ENCODE measurements around the gene ZNF787.
"Not testable (repeated sequence)": the region's sequence is repeated elsewhere in the genome, so short reads cannot be mapped to it uniquely, and the experiment has no call there.

Gene ZNF787

DNA sequence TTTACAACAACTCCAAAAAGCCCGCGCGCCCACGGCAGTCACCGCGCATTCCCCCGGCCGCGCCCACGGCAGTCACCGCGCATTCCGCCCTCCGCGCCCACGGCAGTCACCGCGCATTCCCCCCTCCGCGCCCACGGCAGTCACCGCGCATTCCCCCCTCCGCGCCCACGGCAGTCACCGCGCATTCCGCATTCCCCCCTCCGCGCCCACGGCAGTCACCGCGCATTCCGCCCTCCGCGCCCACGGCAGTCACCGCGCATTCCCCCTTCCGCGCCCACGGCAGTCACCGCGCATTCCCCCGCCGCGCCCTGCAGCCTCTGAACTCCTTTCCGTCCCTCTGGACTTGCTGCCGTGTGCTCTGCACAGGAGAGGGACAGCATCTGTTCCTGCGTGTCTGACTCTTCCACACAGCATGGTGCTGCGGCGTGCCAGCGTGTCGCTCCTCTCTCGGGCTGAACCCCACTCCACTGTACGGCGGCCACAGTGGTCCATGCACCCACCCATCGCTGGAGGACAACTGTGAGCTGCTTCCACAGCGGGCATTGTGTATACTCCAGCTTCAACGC lies 15.2 kb downstream of the ZNF787 start:
- H3K4me3 ChIP-seq (ENCODE audit: low read length); H3K27ac ChIP-seq (ENCODE audit: low read length): not testable (repeated sequence)

DNA sequence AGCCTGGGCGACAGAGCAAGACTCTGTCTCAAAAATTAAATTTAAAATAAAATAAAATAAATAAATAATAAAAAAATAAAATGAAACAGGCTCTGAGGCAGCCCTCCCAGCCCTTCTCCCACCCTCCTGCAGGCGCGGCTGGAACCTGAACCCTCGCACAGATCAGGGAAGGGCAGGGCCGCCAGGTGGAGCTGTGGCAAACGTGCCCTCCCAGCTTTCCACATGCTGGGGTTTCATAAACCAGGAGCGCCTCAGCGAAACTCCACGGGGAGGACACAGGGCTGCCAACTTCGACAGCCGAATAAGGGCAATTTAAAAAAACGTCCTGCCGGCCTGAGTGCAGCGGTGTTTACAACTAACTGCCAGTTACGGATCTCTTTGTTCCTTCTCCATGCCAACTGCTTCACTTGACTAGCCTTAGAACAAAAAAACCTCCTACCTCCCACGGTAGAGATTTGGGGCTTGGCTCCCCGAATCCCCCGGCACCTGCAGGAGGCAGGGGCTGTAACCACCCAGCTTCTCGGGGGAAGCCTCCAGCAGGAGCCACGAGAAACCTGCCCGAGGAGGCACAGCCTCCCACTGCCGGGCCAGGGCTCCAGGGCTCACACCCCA lies 15.9 kb downstream of the ZNF787 start:
- no peak for DNase-seq (ENCODE audit: low read depth, low spot score)
- Histone ChIP-seq H3K27ac (ENCODE audit: low read length) (no peak overlapping the region), H3K9me3 (ENCODE audit: control insufficient read depth, insufficient read depth, low read length) (no peaks in the 10 kb centered on the region), H3K36me3 (ENCODE audit: control insufficient read depth, insufficient read depth, low read length) (peaks cover 15% of the 10 kb centered on the region), H3K4me1 (ENCODE audit: control insufficient read depth, insufficient read depth, low read length) (peaks cover 11% of the 10 kb centered on the region), H3K27me3 (ENCODE audit: control insufficient read depth, insufficient read depth, low read length) (no peaks in the 10 kb centered on the region), H3K4me3 (ENCODE audit: low read length) (no peak overlapping the region)
- WGBS (ENCODE audit: insufficient coverage, insufficient read length), result no CpG with 5 or more reads among the region's 22 CpGs

More for the DNA sequence above, 15.2 kb downstream of the ZNF787 start:
- DNase-seq (ENCODE audit: low read depth, low spot score); H3K27me3 ChIP-seq (ENCODE audit: control insufficient read depth, insufficient read depth, low read length); H3K9me3 ChIP-seq (ENCODE audit: control insufficient read depth, insufficient read depth, low read length): not testable (repeated sequence)
- no CpG with 5 or more reads among the region's 61 CpGs for WGBS (ENCODE audit: insufficient coverage, insufficient read length)
- Histone ChIP-seq H3K4me1 (ENCODE audit: control insufficient read depth, insufficient read depth, low read length) (peaks cover 13% of the 10 kb centered on the region), H3K36me3 (ENCODE audit: control insufficient read depth, insufficient read depth, low read length) (peaks cover 15% of the 10 kb centered on the region; the same call in 1 of the 2 replicates)

- Histone ChIP-seq H3K27ac (ENCODE audit: low read length) (no peak overlapping the region), H3K4me1 (ENCODE audit: control insufficient read depth, insufficient read depth, low read length) (peaks cover 11% of the 10 kb centered on the region), H3K27me3 (ENCODE audit: control insufficient read depth, insufficient read depth, low read length) (no peaks in the 10 kb centered on the region), H3K36me3 (ENCODE audit: control insufficient read depth, insufficient read depth, low read length) (peaks cover 20% of the 10 kb centered on the region), H3K4me3 (ENCODE audit: low read length) (no peak overlapping the region), H3K9me3 (ENCODE audit: control insufficient read depth, insufficient read depth, low read length) (no peaks in the 10 kb centered on the region)
- DNase-seq (ENCODE audit: low read depth, low spot score), result no peak
- no CpG with 5 or more reads among the region's 29 CpGs for WGBS (ENCODE audit: insufficient coverage, insufficient read length)
Measured at GRCh38 chr19:56104423-56104822, 16.7 kb downstream of the ZNF787 start.

DNA sequence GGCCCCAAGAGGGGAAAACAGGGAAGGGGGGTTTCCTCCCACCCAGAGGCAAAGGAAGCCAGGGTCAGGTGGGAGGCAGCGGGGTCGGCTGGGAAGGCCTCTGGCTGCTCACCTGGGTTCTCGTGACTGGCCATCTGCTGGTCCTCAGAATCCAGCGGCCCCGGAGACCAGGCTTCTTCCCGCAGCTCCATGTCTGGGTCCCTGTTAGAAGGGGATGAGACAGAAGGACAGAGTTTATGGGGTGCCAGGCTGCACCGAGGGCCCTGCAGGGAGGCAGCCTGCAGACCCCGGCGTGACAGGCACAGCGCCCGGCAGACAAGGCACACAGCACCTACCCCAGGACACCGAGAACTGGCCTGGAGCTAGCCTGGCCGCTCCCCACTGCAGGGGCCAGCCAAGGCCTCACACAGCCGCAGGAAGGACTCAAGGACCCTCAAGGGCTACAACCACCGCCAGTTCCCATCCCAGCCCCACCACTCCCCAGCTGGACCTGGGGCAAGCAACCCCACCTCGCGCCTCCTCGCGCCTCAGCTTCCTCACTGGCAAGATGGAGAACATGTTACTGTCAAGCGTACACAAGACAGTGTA lies 18.0 kb downstream of the ZNF787 start:
- H3K4me3 ChIP-seq (ENCODE audit: low read length), result no peak overlapping the region
- no CpG with 5 or more reads among the region's 20 CpGs for WGBS (ENCODE audit: insufficient coverage, insufficient read length)
- no peak for DNase-seq (ENCODE audit: low read depth, low spot score)

GRCh38 chr19:56101746-56102535 lies 19.2 kb downstream of the ZNF787 start:
- no peak for DNase-seq (ENCODE audit: low read depth, low spot score)
- no CpG with 5 or more reads among the region's 34 CpGs for WGBS (ENCODE audit: insufficient coverage, insufficient read length)
- H3K4me3 ChIP-seq (ENCODE audit: low read length), result no peak overlapping the region
- H3K27ac ChIP-seq (ENCODE audit: low read length), result no peak overlapping the region
- peaks cover 2% of the 10 kb centered on the region; the same call in 1 of the 2 replicates for H3K4me1 ChIP-seq (ENCODE audit: control insufficient read depth, insufficient read depth, low read length)
- peaks cover 23% of the 10 kb centered on the region for H3K36me3 ChIP-seq (ENCODE audit: control insufficient read depth, insufficient read depth, low read length)
- no peaks in the 10 kb centered on the region for H3K27me3 ChIP-seq (ENCODE audit: control insufficient read depth, insufficient read depth, low read length)
- no peaks in the 10 kb centered on the region for H3K9me3 ChIP-seq (ENCODE audit: control insufficient read depth, insufficient read depth, low read length)

More for the DNA sequence above, 18.0 kb downstream of the ZNF787 start:
- peaks cover 5% of the 10 kb centered on the region; the same call in 1 of the 2 replicates for H3K4me1 ChIP-seq (ENCODE audit: control insufficient read depth, insufficient read depth, low read length)
- no peak overlapping the region for H3K27ac ChIP-seq (ENCODE audit: low read length)
- H3K36me3 ChIP-seq (ENCODE audit: control insufficient read depth, insufficient read depth, low read length), result peaks cover 23% of the 10 kb centered on the region
- H3K9me3 ChIP-seq (ENCODE audit: control insufficient read depth, insufficient read depth, low read length), result no peaks in the 10 kb centered on the region
- no peaks in the 10 kb centered on the region for H3K27me3 ChIP-seq (ENCODE audit: control insufficient read depth, insufficient read depth, low read length)

DNA sequence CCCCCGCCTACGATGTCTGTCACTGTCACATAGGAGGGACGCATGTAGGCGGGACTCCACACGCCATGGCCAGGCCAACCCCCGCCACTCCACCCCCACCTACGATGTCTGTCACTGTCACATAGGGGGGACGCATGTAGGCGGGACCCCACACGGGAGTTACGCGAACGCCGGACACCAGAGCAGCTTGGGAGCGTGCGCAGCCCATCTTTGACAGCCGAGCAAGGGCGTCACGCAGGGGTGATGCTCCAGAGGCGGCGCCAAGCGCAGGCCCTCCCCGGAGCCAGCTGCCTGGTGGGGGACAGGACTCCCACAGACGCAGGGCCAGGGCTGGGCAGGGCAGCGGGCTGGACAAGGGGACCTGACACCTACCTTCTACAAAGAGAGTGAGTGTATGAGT lies 20.0 kb downstream of the ZNF787 start:
- Histone ChIP-seq H3K4me1 (ENCODE audit: control insufficient read depth, insufficient read depth, low read length) (peaks cover 1% of the 10 kb centered on the region; the same call in 1 of the 2 replicates), H3K4me3 (ENCODE audit: low read length) (no peak overlapping the region), H3K27me3 (ENCODE audit: control insufficient read depth, insufficient read depth, low read length) (no peaks in the 10 kb centered on the region), H3K27ac (ENCODE audit: low read length) (no peak overlapping the region), H3K36me3 (ENCODE audit: control insufficient read depth, insufficient read depth, low read length) (peaks cover 22% of the 10 kb centered on the region), H3K9me3 (ENCODE audit: control insufficient read depth, insufficient read depth, low read length) (no peaks in the 10 kb centered on the region)
- WGBS (ENCODE audit: insufficient coverage, insufficient read length), result no CpG with 5 or more reads among the region's 25 CpGs
- no peak for DNase-seq (ENCODE audit: low read depth, low spot score)

- WGBS (ENCODE audit: insufficient coverage, insufficient read length), result no CpG with 5 or more reads among the region's 31 CpGs
- H3K4me1 ChIP-seq (ENCODE audit: control insufficient read depth, insufficient read depth, low read length), result no peaks in the 10 kb centered on the region; the same call in 1 of the 2 replicates
- H3K4me3 ChIP-seq (ENCODE audit: low read length), result no peak overlapping the region
Measured at GRCh38 chr19:56099638-56100539, 21.2 kb downstream of the ZNF787 start.

GRCh38 chr19:56098731-56099568 lies 22.1 kb downstream of the ZNF787 start:
- no peak for DNase-seq (ENCODE audit: low read depth, low spot score)
- Histone ChIP-seq H3K4me1 (ENCODE audit: control insufficient read depth, insufficient read depth, low read length) (no peaks in the 10 kb centered on the region; the same call in 1 of the 2 replicates), H3K4me3 (ENCODE audit: low read length) (no peak overlapping the region), H3K9me3 (ENCODE audit: control insufficient read depth, insufficient read depth, low read length) (no peaks in the 10 kb centered on the region), H3K27me3 (ENCODE audit: control insufficient read depth, insufficient read depth, low read length) (no peaks in the 10 kb centered on the region), H3K27ac (ENCODE audit: low read length) (no peak overlapping the region), H3K36me3 (ENCODE audit: control insufficient read depth, insufficient read depth, low read length) (peaks cover 20% of the 10 kb centered on the region)
- WGBS (ENCODE audit: insufficient coverage, insufficient read length), result no CpG with 5 or more reads among the region's 34 CpGs

More at GRCh38 chr19:56099638-56100539, 21.2 kb downstream of the ZNF787 start:
- no peaks in the 10 kb centered on the region for H3K27me3 ChIP-seq (ENCODE audit: control insufficient read depth, insufficient read depth, low read length)
- no peak for DNase-seq (ENCODE audit: low read depth, low spot score)
- peaks cover 20% of the 10 kb centered on the region for H3K36me3 ChIP-seq (ENCODE audit: control insufficient read depth, insufficient read depth, low read length)
- no peaks in the 10 kb centered on the region for H3K9me3 ChIP-seq (ENCODE audit: control insufficient read depth, insufficient read depth, low read length)
- no peak overlapping the region for H3K27ac ChIP-seq (ENCODE audit: low read length)

DNA sequence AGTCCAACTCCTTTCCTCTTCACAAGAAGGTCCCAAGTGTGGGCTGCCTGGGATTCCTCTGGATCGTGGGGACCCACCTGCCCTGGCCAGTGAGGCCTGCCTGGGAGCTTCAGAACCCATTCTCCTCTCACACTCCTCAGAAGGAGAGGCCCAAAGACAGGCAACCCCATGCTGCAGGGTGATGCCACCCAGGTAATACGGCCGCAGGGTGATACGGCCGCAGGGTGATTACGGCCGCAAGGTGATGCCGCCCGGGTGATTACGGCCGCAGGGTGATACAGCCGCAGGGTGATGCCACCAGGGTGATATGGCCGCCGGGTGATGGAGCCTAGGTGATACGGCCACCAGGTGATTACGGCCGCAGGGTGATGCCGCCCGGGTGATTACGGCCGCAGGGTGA lies 22.9 kb downstream of the ZNF787 start:
- not testable (repeated sequence) for H3K27me3 ChIP-seq (ENCODE audit: control insufficient read depth, insufficient read depth, low read length); H3K9me3 ChIP-seq (ENCODE audit: control insufficient read depth, insufficient read depth, low read length); H3K4me1 ChIP-seq (ENCODE audit: control insufficient read depth, insufficient read depth, low read length); H3K27ac ChIP-seq (ENCODE audit: low read length); DNase-seq (ENCODE audit: low read depth, low spot score); H3K4me3 ChIP-seq (ENCODE audit: low read length)
- no CpG with 5 or more reads among the region's 21 CpGs for WGBS (ENCODE audit: insufficient coverage, insufficient read length)
- H3K36me3 ChIP-seq (ENCODE audit: control insufficient read depth, insufficient read depth, low read length), result peaks cover 22% of the 10 kb centered on the region
